PC-3 (cell line): ENCODE results near the gene ABHD2.

Source experiments
- EZH2 ChIP-seq: fragments of 300-600 bp; sonication (generic); IDR thresholded peaks from one replicate; pipeline ENCODE4 v1.6.1; 2017; ENCODE audit warnings: antibody characterized with exemption, mild to moderate bottlenecking, low read length; ENCODE audit not compliant: unreplicated experiment
- EZH2phosphoT487 ChIP-seq: fragments of 300-600 bp; sonication (generic); IDR thresholded peaks from 2 replicates; pipeline ENCODE4 v1.6.1; 2018; ENCODE audit warnings: mild to moderate bottlenecking, antibody characterized with exemption, low read length, borderline replicate concordance
- TF ChIP-seq, protein P1 (sequence below): fragments of 300-600 bp; sonication (generic); conservative IDR thresholded peaks from 2 replicates; pipeline ENCODE4 v1.5.1; 2017; ENCODE audit warnings: antibody characterized with exemption, low read depth, mild to moderate bottlenecking, low read length

DNA sequence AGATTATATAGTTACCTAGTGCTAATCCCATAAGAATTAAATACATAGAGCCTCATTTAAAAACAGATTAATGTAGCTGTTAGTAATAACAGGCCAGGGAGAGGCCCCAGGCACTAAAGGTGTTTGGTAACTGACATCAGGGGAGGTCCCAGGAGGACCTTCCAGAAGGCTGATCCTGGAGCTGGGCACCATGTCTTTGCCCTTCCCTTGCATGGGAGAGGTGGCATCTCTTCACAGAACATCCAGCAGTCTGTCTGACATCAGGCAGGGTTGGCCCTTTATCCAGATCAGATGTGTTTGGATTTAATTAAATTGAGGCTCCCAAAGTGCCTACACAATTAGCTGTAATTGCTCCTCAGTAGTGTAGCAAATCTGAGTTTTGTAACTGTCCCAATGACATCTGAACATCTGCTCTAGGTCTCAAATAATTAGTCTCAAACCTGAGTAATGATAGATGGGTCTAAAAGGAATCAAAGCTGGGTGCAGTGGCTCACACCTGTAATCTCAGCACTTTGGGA lies 80.1 kb downstream of the ABHD2 start:
- TF ChIP-seq EZH2 (no peak), EZH2phosphoT487 (no peak)
- TF ChIP-seq, protein P1, sequence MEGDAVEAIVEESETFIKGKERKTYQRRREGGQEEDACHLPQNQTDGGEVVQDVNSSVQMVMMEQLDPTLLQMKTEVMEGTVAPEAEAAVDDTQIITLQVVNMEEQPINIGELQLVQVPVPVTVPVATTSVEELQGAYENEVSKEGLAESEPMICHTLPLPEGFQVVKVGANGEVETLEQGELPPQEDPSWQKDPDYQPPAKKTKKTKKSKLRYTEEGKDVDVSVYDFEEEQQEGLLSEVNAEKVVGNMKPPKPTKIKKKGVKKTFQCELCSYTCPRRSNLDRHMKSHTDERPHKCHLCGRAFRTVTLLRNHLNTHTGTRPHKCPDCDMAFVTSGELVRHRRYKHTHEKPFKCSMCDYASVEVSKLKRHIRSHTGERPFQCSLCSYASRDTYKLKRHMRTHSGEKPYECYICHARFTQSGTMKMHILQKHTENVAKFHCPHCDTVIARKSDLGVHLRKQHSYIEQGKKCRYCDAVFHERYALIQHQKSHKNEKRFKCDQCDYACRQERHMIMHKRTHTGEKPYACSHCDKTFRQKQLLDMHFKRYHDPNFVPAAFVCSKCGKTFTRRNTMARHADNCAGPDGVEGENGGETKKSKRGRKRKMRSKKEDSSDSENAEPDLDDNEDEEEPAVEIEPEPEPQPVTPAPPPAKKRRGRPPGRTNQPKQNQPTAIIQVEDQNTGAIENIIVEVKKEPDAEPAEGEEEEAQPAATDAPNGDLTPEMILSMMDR = no peak
